ENCODE results near the gene DSTN. TPM values are rescaled to one million over a fixed set of nuclear protein-coding genes. Genes with fewer than 3 reads are reported as not detected.

DSTN gene
- total RNA-seq, 2 experiments from 2014 or later = 25.5 to 58.1 TPM

GRCh38 chr20:17555106-17555505, 14.8 kb upstream of the DSTN start:
- Histone ChIP-seq H4K20me1 (ENCODE audit: insufficient read depth, low read length) (no peaks in the 10 kb centered on the region), H3K4me1 (ENCODE audit: insufficient read depth, low read length, poor library complexity, severe bottlenecking) (no peaks in the 10 kb centered on the region), H3K4me3 (ENCODE audit: low read depth, low read length, poor library complexity, severe bottlenecking) (no peak overlapping the region), H3K79me2 (ENCODE audit: insufficient read depth, low read depth, low read length) (no peaks in the 10 kb centered on the region), H3K9me3 (ENCODE audit: low read length) (no peaks in the 10 kb centered on the region), H3K4me2 (ENCODE audit: low read length) (no peak overlapping the region), H3K27ac (ENCODE audit: low read depth, low read length, poor library complexity, severe bottlenecking) (no peak overlapping the region), H2AFZ (ENCODE audit: low read length) (no peak overlapping the region), H3K9me2 (ENCODE audit: insufficient read depth, low read length) (no peaks in the 10 kb centered on the region), H3K36me3 (ENCODE audit: insufficient read depth, low read length) (no peaks in the 10 kb centered on the region)
- DNase-seq (ENCODE audit: low spot score) = no peak
- BruUV-seq (replicated peaks) = no TSS peak
- intact Hi-C loops (cut with micrococcal nuclease; ENCODE audit: unreplicated experiment) = no loop called here
- ChIA-PET POLR2A (interaction anchor here (0.7 kb wide), 1 partner anchor 119 kb away, joined by 4 read pairs; no protein-coding TSS in a partner anchor), CTCF (ENCODE audit: unreplicated experiment) (no interaction called here)
- TF ChIP-seq, protein P1, sequence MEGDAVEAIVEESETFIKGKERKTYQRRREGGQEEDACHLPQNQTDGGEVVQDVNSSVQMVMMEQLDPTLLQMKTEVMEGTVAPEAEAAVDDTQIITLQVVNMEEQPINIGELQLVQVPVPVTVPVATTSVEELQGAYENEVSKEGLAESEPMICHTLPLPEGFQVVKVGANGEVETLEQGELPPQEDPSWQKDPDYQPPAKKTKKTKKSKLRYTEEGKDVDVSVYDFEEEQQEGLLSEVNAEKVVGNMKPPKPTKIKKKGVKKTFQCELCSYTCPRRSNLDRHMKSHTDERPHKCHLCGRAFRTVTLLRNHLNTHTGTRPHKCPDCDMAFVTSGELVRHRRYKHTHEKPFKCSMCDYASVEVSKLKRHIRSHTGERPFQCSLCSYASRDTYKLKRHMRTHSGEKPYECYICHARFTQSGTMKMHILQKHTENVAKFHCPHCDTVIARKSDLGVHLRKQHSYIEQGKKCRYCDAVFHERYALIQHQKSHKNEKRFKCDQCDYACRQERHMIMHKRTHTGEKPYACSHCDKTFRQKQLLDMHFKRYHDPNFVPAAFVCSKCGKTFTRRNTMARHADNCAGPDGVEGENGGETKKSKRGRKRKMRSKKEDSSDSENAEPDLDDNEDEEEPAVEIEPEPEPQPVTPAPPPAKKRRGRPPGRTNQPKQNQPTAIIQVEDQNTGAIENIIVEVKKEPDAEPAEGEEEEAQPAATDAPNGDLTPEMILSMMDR (conservative IDR thresholded peaks at IDR 0.05; ENCODE audit: low read length) = no peak
- no peak for TF ChIP-seq EZH2phosphoT487 (IDR thresholded peaks at IDR 0.05; ENCODE audit: borderline replicate concordance, low read depth, low read length)

- ChIA-PET POLR2A (interaction anchor here (0.6 to 1.7 kb wide), 4 partner anchors 37 to 289 kb away, joined by 3 to 4 read pairs (median 3); no protein-coding TSS in a partner anchor), CTCF (ENCODE audit: unreplicated experiment) (no interaction called here)
- TF ChIP-seq, protein P1 (conservative IDR thresholded peaks at IDR 0.05; ENCODE audit: low read length) = no peak
- no peak for TF ChIP-seq EZH2phosphoT487 (IDR thresholded peaks at IDR 0.05; ENCODE audit: borderline replicate concordance, low read depth, low read length)
- no peak for DNase-seq (ENCODE audit: low spot score)
- no peak overlapping the region for H3K4me3 ChIP-seq (ENCODE audit: low read depth, low read length, poor library complexity, severe bottlenecking)
- no peaks in the 10 kb centered on the region for H3K9me3 ChIP-seq (ENCODE audit: low read length)
- H3K27ac ChIP-seq (ENCODE audit: low read depth, low read length, poor library complexity, severe bottlenecking) = no peak overlapping the region
- H4K20me1 ChIP-seq (ENCODE audit: insufficient read depth, low read length) = no peaks in the 10 kb centered on the region
- no peaks in the 10 kb centered on the region for H3K4me1 ChIP-seq (ENCODE audit: insufficient read depth, low read length, poor library complexity, severe bottlenecking)
- H3K36me3 ChIP-seq (ENCODE audit: insufficient read depth, low read length) = no peaks in the 10 kb centered on the region
- H3K9me2 ChIP-seq (ENCODE audit: insufficient read depth, low read length) = no peaks in the 10 kb centered on the region
- H3K4me2 ChIP-seq (ENCODE audit: low read length) = no peak overlapping the region
- no peaks in the 10 kb centered on the region for H3K79me2 ChIP-seq (ENCODE audit: insufficient read depth, low read depth, low read length)
- no TSS peak for BruUV-seq (replicated peaks)
- intact Hi-C loops (cut with micrococcal nuclease; ENCODE audit: unreplicated experiment) = no loop called here
- no peak overlapping the region for H2AFZ ChIP-seq (ENCODE audit: low read length)
These were observed 12.8 kb upstream of the DSTN start for GRCh38 chr20:17556837-17557674.

DNA sequence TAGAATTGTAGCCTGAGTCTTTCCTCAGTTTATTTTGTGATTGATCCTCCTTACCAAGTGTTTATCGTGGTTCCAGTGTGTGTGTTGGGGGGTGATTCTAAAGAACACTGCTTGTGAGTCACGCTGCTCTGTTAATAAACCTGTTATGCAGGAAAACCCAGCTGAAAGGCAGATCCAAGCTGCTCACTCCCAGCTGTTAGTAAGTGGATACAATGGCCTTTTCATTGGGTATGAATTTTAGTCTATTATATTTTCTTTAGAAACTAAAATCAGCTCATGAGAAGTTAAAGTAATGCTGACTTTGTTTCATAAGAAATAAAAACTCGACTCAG, 12.2 kb upstream of the DSTN start:
- Histone ChIP-seq H3K9me3 (ENCODE audit: low read length) (no peaks in the 10 kb centered on the region), H2AFZ (ENCODE audit: low read length) (no peak overlapping the region), H3K36me3 (ENCODE audit: insufficient read depth, low read length) (no peaks in the 10 kb centered on the region), H3K9me2 (ENCODE audit: insufficient read depth, low read length) (no peaks in the 10 kb centered on the region), H3K4me1 (ENCODE audit: insufficient read depth, low read length, poor library complexity, severe bottlenecking) (no peaks in the 10 kb centered on the region), H4K20me1 (ENCODE audit: insufficient read depth, low read length) (no peaks in the 10 kb centered on the region), H3K4me2 (ENCODE audit: low read length) (no peak overlapping the region), H3K79me2 (ENCODE audit: insufficient read depth, low read depth, low read length) (no peaks in the 10 kb centered on the region), H3K27ac (ENCODE audit: low read depth, low read length, poor library complexity, severe bottlenecking) (no peak overlapping the region), H3K4me3 (ENCODE audit: low read depth, low read length, poor library complexity, severe bottlenecking) (no peak overlapping the region)
- POLR2A ChIA-PET = interaction anchor here (0.7 to 1.7 kb wide), 2 partner anchors 37 to 151 kb away, joined by 3 to 4 read pairs; no protein-coding TSS in a partner anchor
- intact Hi-C loops (cut with micrococcal nuclease; ENCODE audit: unreplicated experiment) = no loop called here
- CTCF ChIA-PET (ENCODE audit: unreplicated experiment) = no interaction called here
- TF ChIP-seq, protein P1 (conservative IDR thresholded peaks at IDR 0.05; ENCODE audit: low read length) = no peak
- TF ChIP-seq EZH2phosphoT487 (IDR thresholded peaks at IDR 0.05; ENCODE audit: borderline replicate concordance, low read depth, low read length) = no peak
- BruUV-seq (replicated peaks) = no TSS peak
- DNase-seq (ENCODE audit: low spot score) = no peak

All from OCI-LY7 (cell line).